ENCODE results near the gene FER. TPM values are rescaled to one million over a fixed set of nuclear protein-coding genes. Genes with fewer than 3 reads are reported as not detected.

The FER gene
- total RNA-seq, 1 donor from 2014 or later, result 30.7 TPM

- TF ChIP-seq CTCF (IDR thresholded peaks at IDR 0.05; ENCODE audit: unreplicated experiment), result no peak
- no peak for DNase-seq (ENCODE audit: low spot score)
These were observed 430.1 kb downstream of the FER start for GRCh38 chr5:109177782-109178181.

GRCh38 chr5:109180668-109181067, 433.0 kb downstream of the FER start:
- H3K4me1 Mint-ChIP-seq (ENCODE audit: unreplicated experiment), result no peaks in the 10 kb centered on the region
- H3K27ac Mint-ChIP-seq (ENCODE audit: unreplicated experiment), result no peak overlapping the region
- no peak overlapping the region for H3K4me3 Mint-ChIP-seq (ENCODE audit: unreplicated experiment)
- no peaks in the 10 kb centered on the region for H3K27me3 Mint-ChIP-seq (ENCODE audit: unreplicated experiment)
- H3K9me3 Mint-ChIP-seq (ENCODE audit: unreplicated experiment), result no peaks in the 10 kb centered on the region
- DNase-seq (ENCODE audit: low spot score), result no peak
- no peak for TF ChIP-seq CTCF (IDR thresholded peaks at IDR 0.05; ENCODE audit: unreplicated experiment)
- no peaks in the 10 kb centered on the region for H3K36me3 Mint-ChIP-seq (ENCODE audit: low read depth, unreplicated experiment)

More at GRCh38 chr5:109177782-109178181, 430.1 kb downstream of the FER start:
- no peaks in the 10 kb centered on the region for H3K36me3 Mint-ChIP-seq (ENCODE audit: low read depth, unreplicated experiment)
- H3K27me3 Mint-ChIP-seq (ENCODE audit: unreplicated experiment), result no peaks in the 10 kb centered on the region
- H3K27ac Mint-ChIP-seq (ENCODE audit: unreplicated experiment), result no peak overlapping the region
- no peaks in the 10 kb centered on the region for H3K9me3 Mint-ChIP-seq (ENCODE audit: unreplicated experiment)
- no peaks in the 10 kb centered on the region for H3K4me1 Mint-ChIP-seq (ENCODE audit: unreplicated experiment)
- H3K4me3 Mint-ChIP-seq (ENCODE audit: unreplicated experiment), result no peak overlapping the region

- H3K9me3 Mint-ChIP-seq (ENCODE audit: unreplicated experiment), result no peaks in the 10 kb centered on the region
- no peak for DNase-seq (ENCODE audit: low spot score)
- TF ChIP-seq CTCF (IDR thresholded peaks at IDR 0.05; ENCODE audit: unreplicated experiment), result no peak
- H3K4me1 Mint-ChIP-seq (ENCODE audit: unreplicated experiment), result peaks cover 3% of the 10 kb centered on the region
- H3K27ac Mint-ChIP-seq (ENCODE audit: unreplicated experiment), result no peak overlapping the region
- no peak overlapping the region for H3K4me3 Mint-ChIP-seq (ENCODE audit: unreplicated experiment)
- H3K36me3 Mint-ChIP-seq (ENCODE audit: low read depth, unreplicated experiment), result no peaks in the 10 kb centered on the region
- H3K27me3 Mint-ChIP-seq (ENCODE audit: unreplicated experiment), result no peaks in the 10 kb centered on the region
These were observed 439.1 kb downstream of the FER start for GRCh38 chr5:109186759-109187158.

- Mint-ChIP-seq H3K36me3 (ENCODE audit: low read depth, unreplicated experiment) (no peaks in the 10 kb centered on the region), H3K4me3 (ENCODE audit: unreplicated experiment) (no peak overlapping the region), H3K4me1 (ENCODE audit: unreplicated experiment) (peaks cover 12% of the 10 kb centered on the region), H3K9me3 (ENCODE audit: unreplicated experiment) (no peaks in the 10 kb centered on the region), H3K27ac (ENCODE audit: unreplicated experiment) (no peak overlapping the region), H3K27me3 (ENCODE audit: unreplicated experiment) (peaks cover 1% of the 10 kb centered on the region)
- no peak for TF ChIP-seq CTCF (IDR thresholded peaks at IDR 0.05; ENCODE audit: unreplicated experiment)
- no peak for DNase-seq (ENCODE audit: low spot score)
These were observed 443.5 kb downstream of the FER start for GRCh38 chr5:109191153-109191558.

- Mint-ChIP-seq H3K9me3 (ENCODE audit: unreplicated experiment) (no peaks in the 10 kb centered on the region), H3K4me3 (ENCODE audit: unreplicated experiment) (no peak overlapping the region), H3K36me3 (ENCODE audit: low read depth, unreplicated experiment) (no peaks in the 10 kb centered on the region), H3K27ac (ENCODE audit: unreplicated experiment) (no peak overlapping the region), H3K4me1 (ENCODE audit: unreplicated experiment) (peaks cover 12% of the 10 kb centered on the region), H3K27me3 (ENCODE audit: unreplicated experiment) (peaks cover 1% of the 10 kb centered on the region)
- no peak for DNase-seq (ENCODE audit: low spot score)
- TF ChIP-seq CTCF (IDR thresholded peaks at IDR 0.05; ENCODE audit: unreplicated experiment), result no peak
These were observed 444.3 kb downstream of the FER start for GRCh38 chr5:109192027-109192426.
